Activated naive CD8-positive, alpha-beta T cell treated with anti-CD3 and anti-CD28 coated beads, Interleukin-2, amount 50 U/mL, for 24 hours (primary cell): Measurements from ENCODE around the gene MPLKIP.
"Not testable (repeated sequence)": the region's sequence is repeated elsewhere in the genome, so short reads cannot be mapped to it uniquely, and the experiment has no call there.

ENCODE experiments used
- ATAC-seq: fragments of 150-1000 bp; cut with Tn5 transposase; one replicate; pipeline ENCODE4 v1.10.0; 2021
- DNase-seq: peaks from one replicate; pipeline ENCODE4 v3.0.0; 2021
- H3K27ac Mint-ChIP-seq: one replicate; pipeline ENCODE4 v1.8.0; 2021; ENCODE audit warnings: mild to moderate bottlenecking, mixed read lengths
- H3K27me3 Mint-ChIP-seq: one replicate; pipeline ENCODE4 v1.8.0; 2021; ENCODE audit warnings: mixed read lengths
- H3K36me3 Mint-ChIP-seq: one replicate; pipeline ENCODE4 v1.8.0; 2021; ENCODE audit warnings: low read depth, mixed read lengths
- H3K4me1 Mint-ChIP-seq: one replicate; pipeline ENCODE4 v1.8.0; 2021; ENCODE audit warnings: mixed read lengths
- H3K4me3 Mint-ChIP-seq: one replicate; pipeline ENCODE4 v1.8.0; 2021; ENCODE audit warnings: mild to moderate bottlenecking, moderate library complexity, mixed read lengths
- H3K9me3 Mint-ChIP-seq: one replicate; pipeline ENCODE4 v1.8.0; 2021; ENCODE audit warnings: mixed read lengths

The MPLKIP gene

GRCh38 chr7:40147371-40148246 lies 13.2 kb upstream of the MPLKIP start:
- no peaks in the 10 kb centered on the region for H3K9me3 Mint-ChIP-seq
- no peak for ATAC-seq
- H3K4me3 Mint-ChIP-seq = no peak overlapping the region

DNA sequence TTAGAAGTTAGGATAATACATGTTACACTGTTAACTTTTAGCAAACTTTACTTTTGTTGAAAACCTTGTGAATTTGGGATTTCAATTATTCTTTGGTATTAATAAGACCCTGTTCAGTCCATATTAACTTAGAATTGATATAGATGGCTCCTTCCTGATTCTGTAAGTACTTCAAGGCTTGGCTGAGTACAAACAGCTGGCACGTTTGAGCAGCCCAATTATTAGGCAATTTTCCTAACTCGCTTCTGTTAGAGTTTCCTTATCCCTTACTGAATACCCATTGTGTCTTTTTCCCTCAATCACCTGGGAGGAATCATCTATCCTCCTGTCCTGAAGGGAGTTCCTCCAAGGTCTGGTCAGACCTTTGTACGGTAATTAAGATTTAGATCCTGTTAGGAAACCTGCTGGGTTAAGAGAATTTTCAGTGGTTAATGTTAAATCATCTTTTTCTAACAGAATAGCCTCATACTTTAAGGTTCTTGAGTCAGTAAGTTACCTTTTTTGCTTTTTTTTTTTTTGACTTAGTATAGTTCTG lies 11.2 kb upstream of the MPLKIP start:
- H3K9me3 Mint-ChIP-seq, H3K4me3 Mint-ChIP-seq, ATAC-seq, DNase-seq, H3K36me3 Mint-ChIP-seq, H3K4me1 Mint-ChIP-seq, H3K27me3 Mint-ChIP-seq, H3K27ac Mint-ChIP-seq: not testable (repeated sequence)

More at GRCh38 chr7:40147371-40148246, 13.2 kb upstream of the MPLKIP start:
- DNase-seq = no peak
- no peaks in the 10 kb centered on the region for H3K4me1 Mint-ChIP-seq
- no peaks in the 10 kb centered on the region for H3K36me3 Mint-ChIP-seq
- H3K27ac Mint-ChIP-seq = no peak overlapping the region
- peaks cover 7% of the 10 kb centered on the region for H3K27me3 Mint-ChIP-seq

DNA sequence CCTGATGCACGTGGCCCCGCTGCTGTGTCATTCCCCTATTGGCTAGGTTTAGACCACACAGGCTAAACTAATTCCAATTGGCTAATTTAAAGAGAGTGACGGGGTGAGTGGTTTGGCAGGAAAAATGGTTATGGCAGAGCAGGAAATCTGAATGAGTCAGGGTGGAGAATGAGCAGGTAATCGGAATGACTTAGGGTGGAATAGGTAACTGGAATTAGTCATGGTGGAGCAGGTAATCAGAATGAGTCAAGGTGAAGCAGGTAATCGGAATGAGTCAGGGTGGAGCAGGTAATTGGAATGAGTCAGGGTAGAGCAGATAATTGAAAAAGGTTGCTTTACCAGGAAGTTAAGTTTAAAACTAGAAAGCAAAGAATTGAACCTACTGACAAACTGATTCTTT lies 7.5 kb upstream of the MPLKIP start:
- not testable (repeated sequence) for ATAC-seq

GRCh38 chr7:40139891-40140290 lies 5.5 kb upstream of the MPLKIP start:
- not testable (repeated sequence) for H3K4me3 Mint-ChIP-seq, H3K4me1 Mint-ChIP-seq, H3K27ac Mint-ChIP-seq, H3K36me3 Mint-ChIP-seq, ATAC-seq, DNase-seq, H3K9me3 Mint-ChIP-seq, H3K27me3 Mint-ChIP-seq

More for the DNA sequence above, 7.5 kb upstream of the MPLKIP start:
- not testable (repeated sequence) for H3K27ac Mint-ChIP-seq, H3K4me1 Mint-ChIP-seq, H3K4me3 Mint-ChIP-seq, H3K27me3 Mint-ChIP-seq, DNase-seq, H3K36me3 Mint-ChIP-seq, H3K9me3 Mint-ChIP-seq

DNA sequence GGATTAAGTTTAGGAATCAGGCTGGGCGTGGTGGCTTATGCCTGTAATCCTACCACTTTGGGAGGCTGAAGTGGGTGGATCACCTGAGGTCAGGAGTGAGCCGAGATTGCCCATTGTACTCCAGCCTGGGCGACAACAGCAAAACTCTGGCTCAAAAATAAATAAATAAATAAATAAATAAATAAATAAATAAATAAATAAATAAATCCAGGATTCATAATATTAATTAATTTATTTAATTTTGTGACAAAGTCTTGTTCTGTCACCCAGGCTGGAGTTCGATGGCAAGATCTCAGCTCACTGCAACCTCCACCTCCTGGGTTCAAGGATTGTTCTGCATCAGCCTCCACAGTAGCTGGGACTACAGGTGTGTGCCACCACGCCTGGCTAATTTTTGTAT lies 4.6 kb upstream of the MPLKIP start:
- H3K36me3 Mint-ChIP-seq = peaks cover 4% of the 10 kb centered on the region
- H3K27me3 Mint-ChIP-seq = peaks cover 8% of the 10 kb centered on the region
- H3K27ac Mint-ChIP-seq = no peak overlapping the region
- ATAC-seq (no peak), DNase-seq (no peak)
- peaks cover 12% of the 10 kb centered on the region for H3K4me1 Mint-ChIP-seq
- H3K4me3 Mint-ChIP-seq = no peak overlapping the region
- no peaks in the 10 kb centered on the region for H3K9me3 Mint-ChIP-seq

- H3K36me3 Mint-ChIP-seq = peaks cover 7% of the 10 kb centered on the region
- DNase-seq = no peak
- H3K27ac Mint-ChIP-seq = no peak overlapping the region
- no peaks in the 10 kb centered on the region for H3K9me3 Mint-ChIP-seq
- H3K27me3 Mint-ChIP-seq = peaks cover 8% of the 10 kb centered on the region
- no peak overlapping the region for H3K4me3 Mint-ChIP-seq
- no peak for ATAC-seq
- H3K4me1 Mint-ChIP-seq = peaks cover 18% of the 10 kb centered on the region
Observed at GRCh38 chr7:40137563-40137962, 3.1 kb upstream of the MPLKIP start.

GRCh38 chr7:40135317-40135610 lies 842 bp upstream of the MPLKIP start:
- H3K27ac Mint-ChIP-seq = no peak overlapping the region
- H3K9me3 Mint-ChIP-seq = no peaks in the 10 kb centered on the region
- H3K36me3 Mint-ChIP-seq = peaks cover 16% of the 10 kb centered on the region
- peaks cover 5% of the 10 kb centered on the region for H3K27me3 Mint-ChIP-seq
- ATAC-seq (no peak), DNase-seq (peak; percentile 16)
- H3K4me3 Mint-ChIP-seq = peak overlapping the region; percentile 93
- peaks cover 40% of the 10 kb centered on the region for H3K4me1 Mint-ChIP-seq

DNA sequence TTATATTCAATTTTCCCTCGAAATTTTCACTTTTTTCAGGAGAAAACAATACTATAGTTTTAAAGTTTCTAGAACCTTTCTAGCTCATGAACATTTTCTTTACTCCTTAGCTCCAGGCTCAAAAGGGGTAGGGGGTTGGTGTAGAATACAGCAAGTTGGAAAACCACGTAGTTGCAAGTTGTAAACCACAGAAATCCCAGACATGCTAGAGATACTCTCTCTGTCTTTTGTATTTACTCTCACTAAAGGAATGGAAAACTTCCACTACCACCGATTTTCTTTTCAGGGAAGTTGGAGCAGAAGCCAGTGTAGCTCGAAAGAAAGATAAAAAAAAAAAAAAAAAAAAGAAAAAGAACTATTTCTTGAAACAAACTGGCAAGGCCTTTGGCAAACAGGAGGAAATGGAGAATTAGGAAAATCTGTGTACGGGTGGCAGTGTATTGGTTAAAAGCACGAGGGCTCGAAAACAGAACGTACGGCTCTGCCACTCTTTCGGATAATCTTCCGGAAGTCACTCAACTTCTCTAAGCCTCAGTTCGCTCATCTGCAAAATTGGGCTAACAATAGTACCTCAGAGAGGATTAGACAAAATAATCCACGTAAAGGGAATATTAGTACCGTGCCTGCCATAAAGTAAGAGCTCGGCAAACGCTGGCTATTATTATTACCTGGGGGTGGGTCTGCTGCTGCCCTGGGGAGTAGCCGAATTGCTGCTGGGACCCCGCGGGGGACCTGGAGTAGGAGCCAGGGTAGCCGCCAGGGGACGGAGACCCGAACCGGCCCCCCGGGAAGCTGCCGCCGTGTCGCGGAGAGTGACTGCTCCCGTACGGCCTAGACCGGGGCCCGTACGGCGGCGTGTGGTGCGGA lies 628 bp downstream of the MPLKIP start:
- no peaks in the 10 kb centered on the region for H3K9me3 Mint-ChIP-seq
- peaks cover 19% of the 10 kb centered on the region for H3K36me3 Mint-ChIP-seq
- peak overlapping the region; percentile 93 for H3K4me3 Mint-ChIP-seq
- peaks cover 47% of the 10 kb centered on the region for H3K4me1 Mint-ChIP-seq
- H3K27ac Mint-ChIP-seq = peak overlapping the region; percentile 98
- peaks cover 5% of the 10 kb centered on the region for H3K27me3 Mint-ChIP-seq
- no peak for DNase-seq
- no peak for ATAC-seq

DNA sequence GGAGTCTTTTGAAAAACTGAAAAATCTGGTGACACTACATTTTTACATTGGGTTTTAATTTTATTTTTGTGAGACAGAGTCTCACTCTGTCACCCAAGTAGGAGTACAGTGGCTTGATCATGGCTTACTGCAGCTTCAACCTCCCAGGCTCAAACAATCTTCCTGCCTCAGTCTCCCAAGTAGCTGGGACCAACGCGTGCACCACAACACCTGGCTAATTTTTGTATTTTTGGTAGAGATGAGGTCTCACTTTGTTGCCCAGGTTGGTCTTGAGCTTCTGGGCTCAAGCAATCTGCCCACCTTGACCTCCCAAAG lies 11.5 kb downstream of the MPLKIP start:
- DNase-seq (no peak), ATAC-seq (no peak)
- Mint-ChIP-seq H3K27me3 (no peaks in the 10 kb centered on the region), H3K9me3 (no peaks in the 10 kb centered on the region), H3K27ac (no peak overlapping the region), H3K36me3 (peaks cover 1% of the 10 kb centered on the region), H3K4me3 (no peak overlapping the region), H3K4me1 (peaks cover 6% of the 10 kb centered on the region)

- not testable (repeated sequence) for H3K27ac Mint-ChIP-seq, H3K9me3 Mint-ChIP-seq, H3K36me3 Mint-ChIP-seq, H3K4me3 Mint-ChIP-seq, DNase-seq, ATAC-seq, H3K27me3 Mint-ChIP-seq, H3K4me1 Mint-ChIP-seq
Observed at GRCh38 chr7:40122100-40122939, 12.1 kb downstream of the MPLKIP start.

GRCh38 chr7:40120020-40120419 lies 14.4 kb downstream of the MPLKIP start:
- no peak for ATAC-seq
- Mint-ChIP-seq H3K4me1 (peaks cover 4% of the 10 kb centered on the region), H3K27ac (no peak overlapping the region), H3K4me3 (no peak overlapping the region), H3K9me3 (no peaks in the 10 kb centered on the region), H3K27me3 (no peaks in the 10 kb centered on the region), H3K36me3 (no peaks in the 10 kb centered on the region)
- no peak for DNase-seq

- H3K27ac Mint-ChIP-seq, DNase-seq, H3K4me3 Mint-ChIP-seq, ATAC-seq, H3K4me1 Mint-ChIP-seq, H3K36me3 Mint-ChIP-seq, H3K9me3 Mint-ChIP-seq, H3K27me3 Mint-ChIP-seq: not testable (repeated sequence)
Observed at GRCh38 chr7:40118201-40118600, 16.2 kb downstream of the MPLKIP start.

DNA sequence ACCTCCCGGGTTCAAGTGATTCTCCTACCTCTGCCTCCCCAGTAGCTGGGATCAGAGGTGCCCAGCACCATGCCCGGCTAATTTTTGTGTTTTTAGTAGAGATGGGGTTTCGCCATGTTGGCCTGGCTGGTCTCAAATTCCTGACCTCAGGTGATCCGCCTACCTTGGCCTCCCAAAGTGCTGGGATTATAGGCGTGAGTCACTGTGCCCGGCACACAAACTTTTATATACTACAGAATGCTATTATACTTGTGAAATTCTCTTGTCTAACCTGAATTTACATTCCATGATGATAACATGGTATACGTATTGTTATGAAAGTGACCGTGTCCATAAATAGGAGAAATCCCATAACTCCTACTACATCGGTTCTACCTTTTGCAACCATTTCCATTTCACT lies 17.2 kb downstream of the MPLKIP start:
- ATAC-seq, H3K9me3 Mint-ChIP-seq, H3K36me3 Mint-ChIP-seq, H3K4me3 Mint-ChIP-seq, H3K27ac Mint-ChIP-seq, H3K27me3 Mint-ChIP-seq, DNase-seq, H3K4me1 Mint-ChIP-seq: not testable (repeated sequence)

- H3K4me3 Mint-ChIP-seq = no peak overlapping the region
- ATAC-seq (no peak), DNase-seq (no peak)
- no peaks in the 10 kb centered on the region for H3K27me3 Mint-ChIP-seq
- no peak overlapping the region for H3K27ac Mint-ChIP-seq
- H3K9me3 Mint-ChIP-seq = no peaks in the 10 kb centered on the region
- no peaks in the 10 kb centered on the region for H3K36me3 Mint-ChIP-seq
- H3K4me1 Mint-ChIP-seq = no peaks in the 10 kb centered on the region
Observed at GRCh38 chr7:40115936-40116335, 18.5 kb downstream of the MPLKIP start.
